CD4-positive, alpha-beta T cell treated with Interleukin-4 for 4 hours (primary cell): ENCODE results near the gene IRF2BPL.

ENCODE experiments used
- DNase-seq: peaks from one replicate; pipeline ENCODE4 v3.0.0-alpha.2; 2020

The IRF2BPL gene

GRCh38 chr14:77009014-77009413 is 19.5 kb downstream of the IRF2BPL start:
- DNase-seq = no peak

- DNase-seq = no peak
Measured at GRCh38 chr14:77008541-77008940, 20.0 kb downstream of the IRF2BPL start.

GRCh38 chr14:77007975-77008421 is 20.5 kb downstream of the IRF2BPL start:
- no peak for DNase-seq

GRCh38 chr14:77007183-77007974 is 21.1 kb downstream of the IRF2BPL start:
- DNase-seq = no peak

GRCh38 chr14:77006132-77006531 is 22.4 kb downstream of the IRF2BPL start:
- no peak for DNase-seq

GRCh38 chr14:77005559-77005958 is 22.9 kb downstream of the IRF2BPL start:
- no peak for DNase-seq

- no peak for DNase-seq
Measured at GRCh38 chr14:77004711-77005460, 23.6 kb downstream of the IRF2BPL start.

GRCh38 chr14:77003960-77004710 is 24.4 kb downstream of the IRF2BPL start:
- DNase-seq = no peak

GRCh38 chr14:77002889-77003288 is 25.6 kb downstream of the IRF2BPL start:
- DNase-seq = no peak

GRCh38 chr14:77002335-77002734 is 26.2 kb downstream of the IRF2BPL start:
- DNase-seq = no peak

GRCh38 chr14:77000340-77001270 is 27.9 kb downstream of the IRF2BPL start:
- DNase-seq = no peak

- DNase-seq = no peak
Measured at GRCh38 chr14:76998910-76999309, 29.6 kb downstream of the IRF2BPL start.

- DNase-seq = no peak
Measured at GRCh38 chr14:76997257-76997970, 31.1 kb downstream of the IRF2BPL start.

- no peak for DNase-seq
Measured at GRCh38 chr14:76996563-76997146, 31.9 kb downstream of the IRF2BPL start.

GRCh38 chr14:76995279-76996035 is 33.1 kb downstream of the IRF2BPL start:
- DNase-seq = no peak

GRCh38 chr14:76993752-76994151 is 34.8 kb downstream of the IRF2BPL start:
- DNase-seq = no peak

- DNase-seq = no peak
Measured at GRCh38 chr14:76990084-76990483, 38.4 kb downstream of the IRF2BPL start.

- no peak for DNase-seq
Measured at GRCh38 chr14:76987956-76988520, 40.5 kb downstream of the IRF2BPL start.

GRCh38 chr14:76986231-76986565 is 42.3 kb downstream of the IRF2BPL start:
- DNase-seq = no peak

GRCh38 chr14:76985540-76986230 is 42.8 kb downstream of the IRF2BPL start:
- DNase-seq = no peak
